PFSK-1 (cell line): ENCODE results near the gene H6PD.

ENCODE experiments used
- FOXP2 ChIP-seq: optimal IDR thresholded peaks from 2 replicates; pipeline ENCODE3; 2011; ENCODE audit warnings: borderline replicate concordance, control low read depth, inconsistent platforms; ENCODE audit not compliant: insufficient read depth; ENCODE audit errors: extremely low read length, extremely low read depth
- POLR2AphosphoS5 ChIP-seq: IDR thresholded peaks from 2 replicates; pipeline ENCODE4 v1.6.1; 2012; ENCODE audit warnings: low read depth, mild to moderate bottlenecking, control low read depth, low read length, moderate library complexity
- REST ChIP-seq, 2 experiments: IDR thresholded peaks; 2 replicates each; pipeline versions ENCODE4 v1.6.1 to v1.8.0; 2011 to 2012; ENCODE audit warnings: low read depth in 2 of 2, low read length in 2 of 2, control low read depth in 1 of 2, inconsistent platforms in 1 of 2, mild to moderate bottlenecking in 1 of 2, moderate library complexity in 1 of 2; ENCODE audit not compliant: insufficient read depth in 1 of 2
- SIN3A ChIP-seq: IDR thresholded peaks from 2 replicates; pipeline ENCODE4 v1.6.1; 2012; ENCODE audit warnings: mild to moderate bottlenecking, low read length, moderate library complexity, borderline replicate concordance; ENCODE audit not compliant: insufficient read depth
- TAF1 ChIP-seq: IDR thresholded peaks from 2 replicates; pipeline ENCODE4 v1.6.1; 2012; ENCODE audit warnings: low read length, control low read depth, borderline replicate concordance; ENCODE audit not compliant: insufficient read depth

The H6PD gene

GRCh38 chr1:9271861-9272595 is 37.5 kb downstream of the H6PD start:
- TF ChIP-seq REST (IDR thresholded peaks at IDR 0.05; ENCODE audit: insufficient read depth in 1 of 2, low read depth in 2 of 2, low read length in 2 of 2) (no peak), POLR2AphosphoS5 (no peak), TAF1 (no peak), FOXP2 (no peak), SIN3A (no peak)

GRCh38 chr1:9273177-9273576 is 38.6 kb downstream of the H6PD start:
- TF ChIP-seq REST (IDR thresholded peaks at IDR 0.05; ENCODE audit: insufficient read depth in 1 of 2, low read depth in 2 of 2, low read length in 2 of 2), result no peak
- TF ChIP-seq FOXP2, result no peak
- TF ChIP-seq SIN3A, result no peak
- no peak for TF ChIP-seq TAF1
- TF ChIP-seq POLR2AphosphoS5, result no peak

GRCh38 chr1:9275161-9275560 is 40.6 kb downstream of the H6PD start:
- TF ChIP-seq FOXP2 (no peak), REST (IDR thresholded peaks at IDR 0.05; ENCODE audit: insufficient read depth in 1 of 2, low read depth in 2 of 2, low read length in 2 of 2) (no peak), SIN3A (no peak), POLR2AphosphoS5 (no peak), TAF1 (no peak)

GRCh38 chr1:9275567-9276034 is 41.0 kb downstream of the H6PD start:
- TF ChIP-seq FOXP2 (no peak), TAF1 (no peak)

- TF ChIP-seq POLR2AphosphoS5, result no peak
- TF ChIP-seq TAF1, result no peak
- no peak for TF ChIP-seq FOXP2
- no peak for TF ChIP-seq SIN3A
- no peak for TF ChIP-seq REST (IDR thresholded peaks at IDR 0.05; ENCODE audit: insufficient read depth in 1 of 2, low read depth in 2 of 2, low read length in 2 of 2)
These were observed 43.5 kb downstream of the H6PD start for GRCh38 chr1:9278116-9278515.
